HFF-Myc (cell line): ENCODE data around the gene CCDC57.

Source experiments
- DNase-seq: peaks from one replicate; pipeline ENCODE4 v3.0.0-alpha.2; 2011; ENCODE audit warnings: low read depth; ENCODE audit errors: extremely low read depth
- H3K4me3 ChIP-seq: replicated peaks from 2 replicates; pipeline ENCODE4 v1.5.1; 2011; ENCODE audit warnings: low read depth, mild to moderate bottlenecking, control low read depth, low read length
- TF ChIP-seq, protein P1 (sequence below): IDR thresholded peaks from 2 replicates; pipeline ENCODE4 v1.5.1; 2012; ENCODE audit warnings: mild to moderate bottlenecking, low read depth, low read length, control low read depth; ENCODE audit errors: missing control alignments

CCDC57 gene

DNA sequence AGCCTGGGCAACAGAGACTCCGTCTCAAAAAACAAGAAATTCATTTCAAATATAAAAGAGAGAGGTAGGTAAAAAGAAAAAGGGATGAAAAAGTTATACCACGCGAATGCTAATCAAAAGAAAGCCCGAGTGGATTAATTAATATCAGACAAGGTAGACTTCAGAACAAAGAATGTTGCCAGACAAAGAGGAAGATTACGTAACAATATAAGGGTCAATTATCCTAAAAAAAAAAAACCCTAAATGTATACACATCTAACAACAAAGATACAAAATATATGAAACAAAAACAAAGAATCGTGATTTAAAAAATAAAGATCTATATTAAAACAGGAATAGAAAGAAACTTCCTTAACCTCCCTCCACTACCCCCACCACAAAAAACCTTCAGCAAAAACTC, 44.1 kb downstream of the CCDC57 start:
- no peak overlapping the region for H3K4me3 ChIP-seq
- DNase-seq = no peak

DNA sequence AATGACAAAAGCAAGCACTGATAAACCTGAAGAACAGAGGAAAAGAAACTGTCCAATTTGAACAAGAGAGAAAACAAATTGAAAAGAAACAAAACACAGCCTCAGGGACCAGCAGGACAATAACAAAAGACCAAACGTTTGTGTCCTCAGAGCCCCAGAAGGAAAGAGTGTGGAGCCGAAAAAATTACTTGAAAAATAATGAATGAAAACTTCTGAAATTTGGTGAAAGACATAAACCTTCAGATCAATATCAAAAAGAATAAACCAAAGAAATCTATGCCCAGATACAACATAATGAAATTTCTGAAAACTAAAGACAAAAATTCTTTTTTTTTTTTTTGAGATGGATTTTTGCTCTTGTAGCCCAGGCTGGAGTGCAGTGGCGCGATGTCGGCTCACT, 45.6 kb downstream of the CCDC57 start:
- TF ChIP-seq, protein P1, sequence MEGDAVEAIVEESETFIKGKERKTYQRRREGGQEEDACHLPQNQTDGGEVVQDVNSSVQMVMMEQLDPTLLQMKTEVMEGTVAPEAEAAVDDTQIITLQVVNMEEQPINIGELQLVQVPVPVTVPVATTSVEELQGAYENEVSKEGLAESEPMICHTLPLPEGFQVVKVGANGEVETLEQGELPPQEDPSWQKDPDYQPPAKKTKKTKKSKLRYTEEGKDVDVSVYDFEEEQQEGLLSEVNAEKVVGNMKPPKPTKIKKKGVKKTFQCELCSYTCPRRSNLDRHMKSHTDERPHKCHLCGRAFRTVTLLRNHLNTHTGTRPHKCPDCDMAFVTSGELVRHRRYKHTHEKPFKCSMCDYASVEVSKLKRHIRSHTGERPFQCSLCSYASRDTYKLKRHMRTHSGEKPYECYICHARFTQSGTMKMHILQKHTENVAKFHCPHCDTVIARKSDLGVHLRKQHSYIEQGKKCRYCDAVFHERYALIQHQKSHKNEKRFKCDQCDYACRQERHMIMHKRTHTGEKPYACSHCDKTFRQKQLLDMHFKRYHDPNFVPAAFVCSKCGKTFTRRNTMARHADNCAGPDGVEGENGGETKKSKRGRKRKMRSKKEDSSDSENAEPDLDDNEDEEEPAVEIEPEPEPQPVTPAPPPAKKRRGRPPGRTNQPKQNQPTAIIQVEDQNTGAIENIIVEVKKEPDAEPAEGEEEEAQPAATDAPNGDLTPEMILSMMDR = no peak
- DNase-seq = no peak
- no peak overlapping the region for H3K4me3 ChIP-seq

More for the DNA sequence above, 44.1 kb downstream of the CCDC57 start:
- TF ChIP-seq, protein P1 = no peak

DNA sequence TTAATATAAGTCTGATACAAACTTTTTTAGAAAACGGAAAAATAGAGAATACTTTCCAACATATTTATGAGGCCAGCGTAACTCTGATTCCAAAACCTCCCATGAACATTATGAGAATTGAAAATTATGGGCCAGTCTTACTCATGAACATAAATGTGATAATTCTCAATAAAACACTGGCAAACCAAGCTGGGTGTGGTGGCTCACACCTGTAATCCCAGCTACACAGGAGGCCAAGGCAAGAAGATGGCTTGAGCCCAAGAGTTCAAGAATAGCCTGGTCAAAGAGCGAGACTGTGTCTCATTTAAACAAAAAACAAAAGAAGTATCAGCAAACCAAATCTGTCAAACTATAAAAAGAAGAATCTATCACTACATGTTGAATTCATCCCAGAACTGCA, 47.8 kb downstream of the CCDC57 start:
- no peak for DNase-seq
- H3K4me3 ChIP-seq = no peak overlapping the region
- TF ChIP-seq, protein P1 = no peak

DNA sequence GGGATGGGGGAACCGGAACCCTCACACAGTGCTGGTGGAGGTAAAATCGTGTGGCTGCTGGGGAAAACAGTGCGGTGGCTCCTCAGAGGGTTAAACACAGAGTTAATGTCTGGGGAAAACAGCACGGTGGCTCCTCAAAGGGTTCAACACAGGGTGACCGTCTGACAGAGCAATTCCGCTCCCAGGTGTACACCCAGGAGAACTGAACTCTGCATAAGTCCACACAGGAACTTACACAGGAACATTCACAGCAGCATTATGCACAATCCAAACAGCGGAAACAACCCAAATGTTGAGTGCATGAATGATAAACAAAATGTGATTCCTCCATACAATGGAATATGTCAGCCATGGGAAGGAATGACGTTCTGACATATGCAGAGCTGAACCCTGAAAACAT, 51.4 kb downstream of the CCDC57 start:
- no peak overlapping the region for H3K4me3 ChIP-seq
- TF ChIP-seq, protein P1 = no peak
- no peak for DNase-seq

DNA sequence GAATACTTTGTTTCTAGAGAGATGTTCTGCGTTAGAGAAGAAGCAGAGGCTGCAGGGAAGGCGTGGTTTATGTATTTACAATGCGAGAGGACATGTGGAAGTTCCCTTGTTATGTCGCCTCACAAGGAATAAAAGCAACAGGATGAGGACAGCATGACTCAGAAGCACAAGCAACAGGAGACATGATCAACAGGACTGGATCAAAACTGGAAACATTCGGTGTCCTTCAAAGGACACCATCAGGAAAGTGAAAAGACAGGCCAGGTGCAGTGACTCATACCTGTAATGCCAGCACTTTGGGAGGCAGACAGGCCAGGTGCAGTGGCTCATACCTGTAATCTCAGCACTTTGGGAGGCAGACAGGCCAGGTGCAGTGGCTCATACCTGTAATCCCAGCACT, 52.6 kb downstream of the CCDC57 start:
- no peak for DNase-seq
- TF ChIP-seq, protein P1 = no peak
- no peak overlapping the region for H3K4me3 ChIP-seq

DNA sequence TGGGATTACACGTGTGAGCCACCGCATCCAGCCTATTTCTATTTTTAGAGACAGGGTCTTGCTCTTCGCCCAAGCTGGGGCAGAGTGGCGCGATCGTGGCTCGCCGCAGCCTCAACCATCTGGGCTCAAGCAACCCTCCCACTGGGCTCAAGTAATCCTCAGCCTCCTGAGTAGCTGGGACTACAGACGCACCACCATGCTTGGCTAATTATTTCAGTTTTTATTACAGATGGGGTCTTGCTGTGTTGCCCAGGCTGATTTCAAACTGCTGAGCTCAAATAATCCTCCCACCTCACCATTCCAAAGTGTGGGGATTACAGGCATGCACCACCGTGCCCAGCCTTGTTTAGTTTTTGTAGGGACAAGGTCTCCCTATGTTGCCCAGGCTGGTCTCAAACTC, 53.8 kb downstream of the CCDC57 start:
- TF ChIP-seq, protein P1 = no peak
- DNase-seq = no peak
- H3K4me3 ChIP-seq = no peak overlapping the region

DNA sequence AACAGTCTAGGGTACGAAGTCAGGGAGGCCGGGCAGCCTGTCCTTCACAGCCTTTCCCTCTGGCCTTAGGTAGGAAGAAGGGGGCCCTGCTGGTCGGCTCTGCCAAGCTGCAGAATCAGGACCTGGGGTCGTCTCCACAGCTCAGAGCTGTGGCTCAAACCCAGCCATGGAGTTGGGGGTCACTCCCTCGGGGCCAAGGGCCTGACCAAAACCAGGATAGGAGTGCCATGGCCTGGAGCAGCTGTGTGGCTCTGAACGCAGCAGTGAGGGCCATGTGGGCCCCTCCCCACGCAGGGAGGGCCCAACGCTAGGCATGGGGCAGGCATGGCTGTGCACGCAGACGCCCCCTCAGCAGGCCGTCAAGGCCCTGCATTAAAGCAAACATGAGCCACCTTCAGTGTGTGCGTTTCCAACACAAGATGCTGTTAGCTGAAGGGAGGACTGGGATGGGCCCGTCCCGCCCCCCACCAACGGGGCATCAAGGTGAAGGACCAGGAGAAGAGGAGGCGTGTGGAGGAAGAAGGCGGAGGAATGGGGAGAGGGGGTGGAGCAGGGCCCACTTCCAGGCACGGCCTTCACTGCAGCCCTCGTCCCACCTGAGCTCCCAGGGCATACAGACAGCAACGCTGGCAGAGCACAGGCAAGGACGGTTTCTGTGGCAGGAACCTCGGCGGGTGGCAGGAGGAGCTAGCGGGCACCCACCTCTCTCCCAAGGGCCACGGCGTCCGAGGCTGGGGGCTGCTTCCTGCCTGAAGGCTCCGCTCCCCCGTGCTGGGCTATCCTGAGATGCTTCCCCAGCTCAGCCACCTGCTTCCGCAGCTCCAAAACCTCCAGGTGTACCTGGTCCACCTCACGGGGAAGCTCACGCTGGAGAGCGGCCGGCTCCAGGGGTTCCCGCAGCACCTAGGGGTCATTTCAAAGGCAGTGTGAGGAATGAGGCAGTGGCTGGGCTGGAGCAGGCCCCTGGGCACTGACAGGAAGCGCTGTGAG, 55.3 kb downstream of the CCDC57 start:
- no peak overlapping the region for H3K4me3 ChIP-seq
- TF ChIP-seq, protein P1 = no peak
- no peak for DNase-seq
